IMR-90 (cell line): ENCODE results near the gene ANKHD1. TPM values are rescaled to one million over a fixed set of nuclear protein-coding genes. Genes with fewer than 3 reads are reported as not detected.

Experiments used
- ATAC-seq: fragments of 200-7000 bp; cut with Tn5 transposase; 2 replicates; pipeline ENCODE4 v1.9.1; 2020; ENCODE audit warnings: low read depth, mild to moderate bottlenecking, moderate library complexity
- BruUV-seq: library from RNA; stranded (reverse); fragments of 400-500 nt; replicated peaks from 2 replicates; lab custom pipeline; 2021; lab: Mats Ljungman, UMichigan
- CTCF ChIA-PET: fragments of 300-600 bp; formaldehyde crosslinking; extraction: SDS; loops from one replicate; lab custom pipeline; 2021; ENCODE audit warnings: antibody characterized with exemption; lab: Yijun Ruan, JAX
- POLR2A ChIA-PET: fragments of 300-600 bp; sonication (Branson Sonifier 250); formaldehyde crosslinking; loops from one replicate; lab custom pipeline; 2022; ENCODE audit warnings: antibody characterized with exemption; ENCODE audit not compliant: unreplicated experiment; lab: Charles Lee
- DNase-seq: peaks from one replicate; pipeline ENCODE4 v3.0.0; 2013
- H2AFZ ChIP-seq: replicated peaks from 2 replicates; pipeline ENCODE3; 2013; ENCODE audit warnings: low read length, mild to moderate bottlenecking; ENCODE audit not compliant: poor library complexity
- H2AK5ac ChIP-seq: 2 replicates; pipeline ENCODE4 v1.6.1; 2013; ENCODE audit warnings: low read depth, low read length, inconsistent platforms
- H2AK9ac ChIP-seq: replicated peaks from 2 replicates; pipeline ENCODE3; 2013; ENCODE audit warnings: mild to moderate bottlenecking, low read depth, low read length, moderate library complexity; ENCODE audit not compliant: poor library complexity
- H2BK120ac ChIP-seq: 2 replicates; pipeline ENCODE4 v1.6.1; 2013; ENCODE audit warnings: low read depth, low read length, inconsistent platforms
- H2BK15ac ChIP-seq: 3 replicates; pipeline ENCODE4 v1.6.1; 2013; ENCODE audit warnings: low read depth, low read length, inconsistent platforms
- H2BK20ac ChIP-seq: 2 replicates; pipeline ENCODE4 v1.6.1; 2013; ENCODE audit warnings: low read depth, mild to moderate bottlenecking, inconsistent platforms, low read length, moderate library complexity
- H2BK5ac ChIP-seq: 2 replicates; pipeline ENCODE4 v1.6.1; 2013; ENCODE audit warnings: mild to moderate bottlenecking, low read depth, low read length, inconsistent platforms; ENCODE audit not compliant: poor library complexity, severe bottlenecking
- H3K14ac ChIP-seq: replicated peaks from 2 replicates; pipeline ENCODE4 v1.6.1; 2013; ENCODE audit warnings: low read depth, low read length, inconsistent platforms
- H3K18ac ChIP-seq: 2 replicates; pipeline ENCODE4 v1.6.1; 2013; ENCODE audit warnings: low read depth, low read length, control low read depth
- H3K23ac ChIP-seq: 2 replicates; pipeline ENCODE4 v1.6.1; 2013; ENCODE audit warnings: low read depth, low read length, inconsistent platforms
- H3K27ac ChIP-seq: 2 replicates; pipeline ENCODE4 v1.5.1; 2013; ENCODE audit warnings: mild to moderate bottlenecking, control low read depth, low read length; ENCODE audit not compliant: insufficient read depth
- H3K27me3 ChIP-seq: 2 replicates; pipeline ENCODE4 v1.6.1; 2013; ENCODE audit warnings: low read length; ENCODE audit not compliant: control insufficient read depth, insufficient read depth
- H3K36me3 ChIP-seq: 2 replicates; pipeline ENCODE4 v1.6.1; 2013; ENCODE audit warnings: low read length, mixed read lengths; ENCODE audit not compliant: control insufficient read depth, insufficient read depth
- H3K4ac ChIP-seq: 2 replicates; pipeline ENCODE4 v1.6.1; 2013; ENCODE audit warnings: low read depth, low read length, inconsistent platforms
- H3K4me1 ChIP-seq: 2 replicates; pipeline ENCODE4 v1.6.1; 2013; ENCODE audit warnings: low read length, mixed read lengths; ENCODE audit not compliant: control insufficient read depth, insufficient read depth
- H3K4me2 ChIP-seq: 2 replicates; pipeline ENCODE4 v1.6.1; 2013; ENCODE audit warnings: low read depth, mild to moderate bottlenecking, control low read depth, low read length, moderate library complexity
- H3K4me3 ChIP-seq: 2 replicates; pipeline ENCODE4 v1.5.1; 2013; ENCODE audit warnings: low read depth, mild to moderate bottlenecking, control low read depth, low read length, moderate library complexity; ENCODE audit not compliant: insufficient read depth
- H3K56ac ChIP-seq: 2 replicates; pipeline ENCODE4 v1.6.1; 2013; ENCODE audit warnings: low read length, inconsistent platforms; ENCODE audit not compliant: insufficient read depth; ENCODE audit errors: extremely low read depth
- H3K79me1 ChIP-seq, 2 experiments: 2 replicates each; pipeline ENCODE4 v1.6.1; 2013; ENCODE audit warnings: low read length in 2 of 2, inconsistent platforms in 1 of 2, low read depth in 1 of 2
- H3K9ac ChIP-seq: 2 replicates; pipeline ENCODE4 v1.6.1; 2013; ENCODE audit warnings: low read depth, low read length, control low read depth
- H3K9me1 ChIP-seq: 2 replicates; pipeline ENCODE4 v1.6.1; 2013; ENCODE audit warnings: low read length, inconsistent platforms; ENCODE audit not compliant: insufficient read depth
- H3K9me3 ChIP-seq: 2 replicates; pipeline ENCODE4 v1.6.1; 2013; ENCODE audit warnings: low read length; ENCODE audit not compliant: control insufficient read depth, insufficient read depth
- H4K20me1 ChIP-seq: 2 replicates; pipeline ENCODE4 v1.6.1; 2013; ENCODE audit warnings: low read length, inconsistent platforms; ENCODE audit not compliant: insufficient read depth
- H4K5ac ChIP-seq: 2 replicates; pipeline ENCODE4 v1.6.1; 2013; ENCODE audit warnings: mild to moderate bottlenecking, low read depth, low read length, control low read depth
- H4K8ac ChIP-seq, 2 experiments: 2 replicates each; pipeline ENCODE4 v1.6.1; 2013; ENCODE audit warnings: low read depth in 2 of 2, low read length in 2 of 2, control low read depth in 1 of 2, inconsistent platforms in 1 of 2
- H4K91ac ChIP-seq: 2 replicates; pipeline ENCODE4 v1.6.1; 2013; ENCODE audit warnings: low read depth, low read length, inconsistent platforms; ENCODE audit not compliant: insufficient read depth
- BHLHE40 ChIP-seq: fragments of 150-350 bp; IDR thresholded peaks from 2 replicates; pipeline ENCODE4 v1.6.1; 2016; ENCODE audit warnings: mild to moderate bottlenecking, low read depth, low read length
- CEBPB ChIP-seq: IDR thresholded peaks from 2 replicates; pipeline ENCODE4 v1.6.1; 2012; ENCODE audit warnings: low read depth, low read length, improper control_type of control experiment
- ELK1 ChIP-seq: fragments of 150-350 bp; IDR thresholded peaks from 2 replicates; pipeline ENCODE4 v1.6.1; 2016; ENCODE audit warnings: low read depth, mild to moderate bottlenecking, low read length, moderate library complexity, borderline replicate concordance
- MAZ ChIP-seq: IDR thresholded peaks from 2 replicates; pipeline ENCODE4 v1.6.1; 2012; ENCODE audit warnings: low read depth, mild to moderate bottlenecking, low read length, improper control_type of control experiment, moderate library complexity, borderline replicate concordance
- RFX5 ChIP-seq: IDR thresholded peaks from 2 replicates; pipeline ENCODE4 v1.8.0; 2012; ENCODE audit warnings: low read depth, mild to moderate bottlenecking, low read length, moderate library complexity
- WGBS, 2 experiments: methylation state at CpG; one replicate each; pipeline versions ENCODE4 v1.1.5 to v1.1.7; 2013; ENCODE audit warnings: missing lambda C conversion rate in 2 of 2; ENCODE audit not compliant: insufficient read length in 1 of 2; ENCODE audit errors: extremely low coverage in 2 of 2; 5-methylcytosine and 5-hydroxymethylcytosine counted together
- dilution Hi-C: fragments of 300-500 bp; cut with HindIII; formaldehyde crosslinking; loops from one replicate; pipeline ENCODE4 v1.14.3; 2018; ENCODE audit warnings: low sequenced_read_pairs; ENCODE audit not compliant: unreplicated experiment
- in situ Hi-C: fragments of 300-500 bp; cut with MboI; formaldehyde crosslinking; loops from 3 replicates; pipeline ENCODE4 v1.14.3; 2019; ENCODE audit warnings: low sequenced_read_pairs, inconsistent platforms, mixed read lengths
- intact Hi-C: fragments of 100-400 bp; cut with micrococcal nuclease; formaldehyde crosslinking; loops from 2 replicates; pipeline ENCODE4 v1.10.0; 2022
- polyA plus RNA-seq, 3 experiments: library from polyadenylated mRNA; depleted of rRNA; stranded (reverse); fragments of >200 nt; gene quantifications; 2 replicates each; pipeline ENCODE4 v1.2.3, GENCODE V29; 2012; ENCODE audit warnings: low replicate concordance in 1 of 3
- total RNA-seq: library from RNA; depleted of rRNA; stranded (reverse); fragments of >200 nt; gene quantifications from 2 replicates; pipeline ENCODE4 v1.2.3, GENCODE V29; 2012

ANKHD1 gene
- total and polyA plus RNA-seq, 2 of the 4 experiments (the other 2 are of a cell fraction) = 32.1 to 36.7 TPM

DNA sequence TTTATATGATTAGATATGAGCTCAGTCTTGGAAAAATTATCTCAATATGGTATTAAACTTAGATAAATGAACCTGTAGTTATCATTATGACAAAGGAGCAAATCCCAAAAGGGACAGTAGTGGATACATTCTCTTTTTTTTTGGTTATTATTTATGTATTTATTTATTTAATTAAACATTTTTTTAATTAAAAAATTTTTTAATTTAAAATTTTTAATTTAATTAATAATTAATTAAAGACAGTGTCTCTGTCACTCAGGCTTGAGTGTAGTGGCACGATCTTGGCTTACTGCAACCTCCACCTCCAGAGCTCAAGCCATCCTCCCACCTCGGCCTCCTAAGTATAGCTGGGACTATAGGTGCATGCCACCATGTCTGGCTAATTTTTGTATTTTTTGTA, 15.6 kb downstream of the ANKHD1 start:
- H2AK9ac ChIP-seq = no peak overlapping the region
- TF ChIP-seq BHLHE40 (no peak), CEBPB (no peak), ELK1 (no peak), MAZ (no peak), RFX5 (no peak)
- no peaks in the 10 kb centered on the region for H3K9me3 ChIP-seq
- H3K4me3 ChIP-seq = no peak overlapping the region
- no peak overlapping the region for H2AK5ac ChIP-seq
- no peak overlapping the region for H3K4me2 ChIP-seq
- H4K5ac ChIP-seq = no peak overlapping the region
- intact Hi-C loops (no loop called here), in situ Hi-C loops (no loop called here), dilution Hi-C loops (no loop called here)
- H3K23ac ChIP-seq = no peak overlapping the region
- no peak overlapping the region for H3K9ac ChIP-seq
- H2BK20ac ChIP-seq = no peak overlapping the region
- no peaks in the 10 kb centered on the region for H3K4me1 ChIP-seq
- 0 out of 2 replicates have a peak, but pooled peaks cover 3% of the 10 kb centered on the region for H3K9me1 ChIP-seq
- H3K4ac ChIP-seq = no peak overlapping the region
- no peak overlapping the region for H2BK15ac ChIP-seq
- H3K27ac ChIP-seq = no peak overlapping the region
- no peaks in the 10 kb centered on the region for H3K27me3 ChIP-seq
- peaks cover 18 to 48% of the 10 kb centered on the region in 2 experiments for H3K79me1 ChIP-seq
- POLR2A ChIA-PET = no interaction called here
- H2BK120ac ChIP-seq = no peak overlapping the region
- H4K20me1 ChIP-seq = peaks cover 21% of the 10 kb centered on the region
- no CpG with 5 or more reads among the region's 2 CpGs for WGBS, 2 experiments
- DNase-seq (no peak), ATAC-seq (no peak)
- H4K8ac ChIP-seq = no peak overlapping the region
- no peak overlapping the region for H3K18ac ChIP-seq
- H2BK5ac ChIP-seq = no peak overlapping the region
- H3K36me3 ChIP-seq = no peaks in the 10 kb centered on the region
- BruUV-seq = no TSS peak
- H3K56ac ChIP-seq = no peak overlapping the region
- no peak overlapping the region for H2AFZ ChIP-seq
- no peak overlapping the region for H4K91ac ChIP-seq
- CTCF ChIA-PET = no interaction called here
- H3K14ac ChIP-seq = no peak overlapping the region
